Brain microvascular endothelial cell (primary cell): Measurements from ENCODE around the gene ECM2.
"Not testable (repeated sequence)": the region's sequence is repeated elsewhere in the genome, so short reads cannot be mapped to it uniquely, and the experiment has no call there.

Experiments
- DNase-seq: peaks from one replicate; pipeline ENCODE4 v3.0.0-alpha.2; 2020
- H3K27ac ChIP-seq: fragments of 250-450 bp; sonication (Bioruptor Pico); 2 replicates; pipeline ENCODE4 v1.5.1; 2020; ENCODE audit warnings: mild to moderate bottlenecking, moderate library complexity
- H3K27me3 ChIP-seq: fragments of 250-450 bp; sonication (Bioruptor Pico); replicated peaks from 2 replicates; pipeline ENCODE4 v1.5.1; 2020; ENCODE audit warnings: mild to moderate bottlenecking
- H3K36me3 ChIP-seq: fragments of 250-450 bp; sonication (Bioruptor Pico); replicated peaks from 2 replicates; pipeline ENCODE4 v1.5.1; 2020; ENCODE audit warnings: mild to moderate bottlenecking
- H3K4me3 ChIP-seq: 2 replicates; pipeline ENCODE4 v1.5.1; 2011; ENCODE audit warnings: low read depth, mild to moderate bottlenecking, control low read depth, low read length, moderate library complexity
- in situ Hi-C: cut with HindIII; loops from 2 replicates; pipeline ENCODE4 v1.10.0; 2017; ENCODE audit warnings: low sequenced_read_pairs, low pct_ligation_motif_present
- TF ChIP-seq, protein P1 (sequence below): IDR thresholded peaks from 2 replicates; pipeline ENCODE4 v1.5.1; 2011; ENCODE audit warnings: low read depth, mild to moderate bottlenecking, moderate library complexity, low read length, control low read depth, inconsistent platforms; ENCODE audit errors: missing control alignments

The ECM2 gene

DNA sequence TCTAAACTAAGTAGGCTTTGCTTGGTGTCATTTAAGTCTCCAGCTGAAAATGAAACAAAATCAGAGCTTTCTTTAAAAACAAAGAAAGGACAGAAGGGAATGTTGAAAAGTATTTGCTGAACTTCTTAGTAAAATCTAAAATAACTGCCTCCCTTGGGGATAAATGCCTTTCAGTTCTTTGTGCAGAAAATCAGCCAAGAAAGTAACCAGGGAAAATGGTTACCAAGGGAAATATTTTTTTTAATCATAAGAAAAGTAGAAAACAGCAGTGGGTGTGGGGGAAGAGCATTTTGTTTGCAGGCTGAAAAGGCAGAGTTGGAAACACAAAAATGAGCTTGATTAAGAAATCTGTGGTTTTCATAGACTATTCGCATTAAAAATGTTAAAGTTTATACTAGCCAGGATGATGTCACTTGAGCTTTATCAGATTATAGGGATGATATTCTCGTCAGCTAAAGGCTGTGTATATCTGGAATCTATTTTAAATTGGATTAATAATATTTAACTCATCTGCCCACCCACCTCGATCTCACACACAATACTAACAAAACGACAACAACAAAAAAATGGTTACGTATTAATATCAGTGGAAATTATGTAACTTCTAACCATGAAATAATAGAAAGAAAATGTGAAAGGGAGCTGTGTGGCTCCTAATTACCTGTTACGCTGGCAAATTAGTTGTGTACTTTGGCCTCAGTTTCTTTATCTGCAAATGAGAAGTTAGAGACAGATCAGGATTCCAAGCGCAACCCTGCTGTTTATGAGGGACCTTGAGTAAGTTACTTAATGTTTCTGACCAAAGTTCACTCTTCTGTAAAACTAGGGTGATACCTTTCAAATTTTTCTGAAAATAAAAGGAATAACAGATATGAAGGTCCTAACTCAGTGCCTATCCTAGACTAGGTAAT lies at the start of gene ECM2:
Gene ECM2 (minus strand): TSS at position 51 of the 911 bp plus-strand sequence. CDS start 13,124 bp downstream, outside the sequence.
- Histone ChIP-seq H3K4me3 (no peak within 1 kb of the TSS), H3K36me3 (no peaks in the 10 kb centered on the region), H3K27ac (peak within 1 kb of the TSS; percentile 53), H3K27me3 (no peaks in the 10 kb centered on the region)
- in situ Hi-C loops = no loop called here
- TF ChIP-seq, protein P1, sequence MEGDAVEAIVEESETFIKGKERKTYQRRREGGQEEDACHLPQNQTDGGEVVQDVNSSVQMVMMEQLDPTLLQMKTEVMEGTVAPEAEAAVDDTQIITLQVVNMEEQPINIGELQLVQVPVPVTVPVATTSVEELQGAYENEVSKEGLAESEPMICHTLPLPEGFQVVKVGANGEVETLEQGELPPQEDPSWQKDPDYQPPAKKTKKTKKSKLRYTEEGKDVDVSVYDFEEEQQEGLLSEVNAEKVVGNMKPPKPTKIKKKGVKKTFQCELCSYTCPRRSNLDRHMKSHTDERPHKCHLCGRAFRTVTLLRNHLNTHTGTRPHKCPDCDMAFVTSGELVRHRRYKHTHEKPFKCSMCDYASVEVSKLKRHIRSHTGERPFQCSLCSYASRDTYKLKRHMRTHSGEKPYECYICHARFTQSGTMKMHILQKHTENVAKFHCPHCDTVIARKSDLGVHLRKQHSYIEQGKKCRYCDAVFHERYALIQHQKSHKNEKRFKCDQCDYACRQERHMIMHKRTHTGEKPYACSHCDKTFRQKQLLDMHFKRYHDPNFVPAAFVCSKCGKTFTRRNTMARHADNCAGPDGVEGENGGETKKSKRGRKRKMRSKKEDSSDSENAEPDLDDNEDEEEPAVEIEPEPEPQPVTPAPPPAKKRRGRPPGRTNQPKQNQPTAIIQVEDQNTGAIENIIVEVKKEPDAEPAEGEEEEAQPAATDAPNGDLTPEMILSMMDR = no peak
- peak; percentile 11 for DNase-seq

DNA sequence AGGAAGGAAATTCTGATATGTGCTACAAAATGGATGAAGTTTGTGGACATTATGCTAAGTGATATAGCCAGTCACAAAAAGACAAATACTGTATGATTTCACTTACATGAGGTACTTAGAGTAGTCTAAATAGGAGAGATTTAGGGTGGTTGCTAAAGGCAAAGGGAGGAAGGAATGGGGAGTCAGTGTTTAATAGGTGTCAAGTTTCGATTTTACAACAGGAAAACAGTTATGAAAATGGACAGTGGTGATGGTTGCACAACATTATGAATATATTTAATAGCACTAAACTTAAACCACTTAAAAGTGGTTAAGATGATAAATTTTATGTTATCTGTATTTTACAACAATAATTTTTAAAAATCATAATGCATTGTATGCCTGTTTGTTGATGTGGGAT lies 40.4 kb upstream of the ECM2 start:
- no peaks in the 10 kb centered on the region for H3K36me3 ChIP-seq
- no peaks in the 10 kb centered on the region for H3K27me3 ChIP-seq
- in situ Hi-C loops = no loop called here
- TF ChIP-seq, protein P1 = no peak
- no peak for DNase-seq
- H3K27ac ChIP-seq = no peak overlapping the region
- H3K4me3 ChIP-seq = no peak overlapping the region

DNA sequence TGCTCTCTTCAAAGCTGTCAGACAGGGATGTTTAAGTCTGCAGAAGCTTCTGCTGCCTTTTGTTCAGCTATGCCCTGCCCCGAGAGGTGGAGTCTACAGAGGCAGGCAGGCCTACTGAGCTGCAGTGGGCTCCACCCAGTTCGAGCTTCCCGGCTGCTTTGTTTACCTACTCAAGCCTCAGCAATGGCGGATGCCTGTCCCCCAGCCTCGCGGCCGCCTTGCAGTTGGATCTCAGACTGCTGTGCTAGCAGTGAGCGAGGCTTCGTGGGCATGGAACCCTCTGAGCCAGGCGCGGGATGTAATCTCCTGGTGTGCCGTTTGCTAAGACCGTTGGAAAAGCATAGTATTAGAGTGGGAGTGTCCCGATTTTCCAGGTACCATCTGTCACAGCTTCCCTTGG lies 37.8 kb upstream of the ECM2 start:
- in situ Hi-C loops, H3K4me3 ChIP-seq, DNase-seq, H3K27me3 ChIP-seq, H3K27ac ChIP-seq, H3K36me3 ChIP-seq: not testable (repeated sequence)

DNA sequence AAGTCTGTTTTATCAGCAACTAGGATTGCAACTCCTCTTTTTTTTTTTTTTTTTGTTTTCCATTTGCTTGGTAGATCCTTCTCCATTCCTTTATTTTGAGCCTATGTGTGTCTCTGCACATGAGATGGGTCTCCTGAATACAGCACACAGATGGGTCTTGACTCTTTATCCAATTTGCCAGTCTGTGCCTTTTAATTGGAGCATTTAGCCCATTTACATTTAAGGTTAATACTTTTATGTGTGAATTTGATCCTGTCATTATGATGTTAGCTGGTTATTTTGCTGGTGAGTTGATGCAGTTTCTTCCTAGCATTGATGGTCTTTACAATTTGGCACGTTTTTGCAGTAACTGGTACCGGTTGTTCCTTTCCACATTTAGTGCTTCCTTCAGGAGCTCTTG lies 36.1 kb upstream of the ECM2 start:
- in situ Hi-C loops, H3K27me3 ChIP-seq, H3K4me3 ChIP-seq, H3K27ac ChIP-seq, DNase-seq, H3K36me3 ChIP-seq: not testable (repeated sequence)

DNA sequence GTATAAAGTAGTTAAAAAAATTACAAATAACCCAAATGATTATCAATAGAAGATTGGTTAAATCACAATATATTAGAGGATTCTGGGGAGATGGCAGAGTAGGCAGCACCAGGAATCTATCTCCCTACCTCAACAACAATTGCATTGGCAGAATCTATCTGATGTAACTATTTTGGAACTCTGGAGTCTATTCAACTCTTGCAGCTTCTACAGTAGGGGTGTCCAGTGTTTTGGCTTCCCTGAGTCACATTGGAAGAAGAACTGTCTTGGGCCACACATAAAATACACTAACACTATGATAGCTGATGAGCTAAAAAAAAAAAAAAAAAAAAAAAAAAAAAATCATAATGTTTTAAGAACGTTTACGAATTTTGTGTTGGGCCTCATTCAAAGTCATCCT lies 29.2 kb upstream of the ECM2 start:
- Histone ChIP-seq H3K36me3 (no peaks in the 10 kb centered on the region), H3K4me3 (no peak overlapping the region), H3K27me3 (no peaks in the 10 kb centered on the region), H3K27ac (no peak overlapping the region)
- DNase-seq = no peak
- TF ChIP-seq, protein P1 = no peak
- in situ Hi-C loops = no loop called here

DNA sequence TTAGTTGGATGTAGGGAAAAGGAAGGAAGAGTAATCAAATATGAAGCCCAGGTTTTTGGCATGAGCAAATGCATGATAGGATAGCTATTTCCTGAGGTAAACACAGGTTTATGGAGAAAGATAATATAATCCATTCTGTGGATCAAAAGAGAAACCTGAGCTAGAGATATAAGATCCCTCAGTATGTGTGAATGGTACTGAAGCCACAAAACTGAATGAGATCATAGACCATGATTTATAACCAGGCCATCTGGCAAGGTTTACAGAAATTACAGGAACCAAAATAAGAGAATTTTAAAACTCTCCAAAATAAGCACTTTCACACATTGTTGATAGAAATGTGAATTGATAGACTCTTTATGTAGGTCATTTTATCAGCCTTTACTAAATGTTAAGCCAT lies 28.7 kb upstream of the ECM2 start:
- TF ChIP-seq, protein P1 = no peak
- DNase-seq = no peak
- no peaks in the 10 kb centered on the region for H3K27me3 ChIP-seq
- H3K27ac ChIP-seq = no peak overlapping the region
- no peaks in the 10 kb centered on the region for H3K36me3 ChIP-seq
- in situ Hi-C loops = no loop called here
- no peak overlapping the region for H3K4me3 ChIP-seq
